ENCODE measurements around the gene FBLN1. TPM values are rescaled to one million over a fixed set of nuclear protein-coding genes. Genes with fewer than 3 reads are reported as not detected.

Gene FBLN1
- total RNA-seq, 2 experiments from 2014 or later: not detected

GRCh38 chr22:45499746-45500145 lies 2.9 kb upstream of the FBLN1 start:
- ChIA-PET CTCF (interaction anchor here (0.6 kb wide), 1 partner anchor 1488 kb away, joined by 3 read pairs; no protein-coding TSS in a partner anchor), POLR2A (no interaction called here)
- H3K4me1 Mint-ChIP-seq: peaks cover 5% of the 10 kb centered on the region
- H3K27ac Mint-ChIP-seq: no peak overlapping the region
- peaks cover 23% of the 10 kb centered on the region for H3K27me3 Mint-ChIP-seq
- no peak for DNase-seq
- H3K9me3 Mint-ChIP-seq: no peaks in the 10 kb centered on the region
- H3K36me3 Mint-ChIP-seq (ENCODE audit: low read depth): no peaks in the 10 kb centered on the region
- H3K4me3 Mint-ChIP-seq: no peak overlapping the region

GRCh38 chr22:45503050-45503815 lies 550 bp downstream of the FBLN1 start:
- Mint-ChIP-seq H3K4me3 (no peak overlapping the region), H3K36me3 (ENCODE audit: low read depth) (no peaks in the 10 kb centered on the region), H3K27me3 (peaks cover 30% of the 10 kb centered on the region), H3K4me1 (peaks cover 2% of the 10 kb centered on the region), H3K27ac (no peak overlapping the region), H3K9me3 (no peaks in the 10 kb centered on the region)
- ChIA-PET CTCF (interaction anchor here (0.7 kb wide), 1 partner anchor 42 kb away, joined by 3 read pairs; no protein-coding TSS in a partner anchor), POLR2A (no interaction called here)
- DNase-seq: no peak

- peaks cover 2% of the 10 kb centered on the region for H3K4me1 Mint-ChIP-seq
- CTCF ChIA-PET: interaction anchor here (0.7 kb wide), 1 partner anchor 43 kb away, joined by 3 read pairs; no protein-coding TSS in a partner anchor
- no peak for DNase-seq
- no peaks in the 10 kb centered on the region for H3K9me3 Mint-ChIP-seq
- no peak overlapping the region for H3K27ac Mint-ChIP-seq
- POLR2A ChIA-PET: no interaction called here
- H3K4me3 Mint-ChIP-seq: no peak overlapping the region
- peaks cover 30% of the 10 kb centered on the region for H3K27me3 Mint-ChIP-seq
- no peaks in the 10 kb centered on the region for H3K36me3 Mint-ChIP-seq (ENCODE audit: low read depth)
These were observed 1.2 kb downstream of the FBLN1 start for GRCh38 chr22:45503816-45504372.

GRCh38 chr22:45504373-45505341 lies 2.0 kb downstream of the FBLN1 start:
- Mint-ChIP-seq H3K36me3 (ENCODE audit: low read depth) (no peaks in the 10 kb centered on the region), H3K9me3 (no peaks in the 10 kb centered on the region), H3K27ac (no peak overlapping the region), H3K27me3 (peaks cover 30% of the 10 kb centered on the region), H3K4me3 (no peak overlapping the region), H3K4me1 (peaks cover 2% of the 10 kb centered on the region)
- no peak for DNase-seq
- CTCF ChIA-PET: interaction anchor here (0.7 kb wide), 1 partner anchor 43 kb away, joined by 3 read pairs; no protein-coding TSS in a partner anchor
- POLR2A ChIA-PET: no interaction called here

- Mint-ChIP-seq H3K9me3 (no peaks in the 10 kb centered on the region), H3K4me1 (peaks cover 2% of the 10 kb centered on the region), H3K36me3 (ENCODE audit: low read depth) (no peaks in the 10 kb centered on the region), H3K27ac (no peak overlapping the region), H3K4me3 (no peak overlapping the region), H3K27me3 (peaks cover 23% of the 10 kb centered on the region)
- CTCF ChIA-PET: no interaction called here
- POLR2A ChIA-PET: no interaction called here
- DNase-seq: no peak
These were observed 3.5 kb downstream of the FBLN1 start for GRCh38 chr22:45505991-45506747.

GRCh38 chr22:45506816-45507360 lies 4.2 kb downstream of the FBLN1 start:
- POLR2A ChIA-PET: no interaction called here
- Mint-ChIP-seq H3K27me3 (peaks cover 19% of the 10 kb centered on the region), H3K9me3 (no peaks in the 10 kb centered on the region), H3K27ac (no peak overlapping the region), H3K36me3 (ENCODE audit: low read depth) (no peaks in the 10 kb centered on the region), H3K4me3 (no peak overlapping the region), H3K4me1 (peaks cover 2% of the 10 kb centered on the region)
- no peak for DNase-seq
- CTCF ChIA-PET: no interaction called here

- DNase-seq: no peak
- Mint-ChIP-seq H3K36me3 (ENCODE audit: low read depth) (no peaks in the 10 kb centered on the region), H3K4me1 (peaks cover 2% of the 10 kb centered on the region), H3K27ac (no peak overlapping the region), H3K4me3 (no peak overlapping the region), H3K27me3 (peaks cover 17% of the 10 kb centered on the region), H3K9me3 (no peaks in the 10 kb centered on the region)
- ChIA-PET POLR2A (no interaction called here), CTCF (no interaction called here)
These were observed 5.1 kb downstream of the FBLN1 start for GRCh38 chr22:45507798-45508197.

- H3K27me3 Mint-ChIP-seq: peaks cover 14% of the 10 kb centered on the region
- H3K4me1 Mint-ChIP-seq: no peaks in the 10 kb centered on the region
- H3K4me3 Mint-ChIP-seq: no peak overlapping the region
- ChIA-PET CTCF (no interaction called here), POLR2A (no interaction called here)
- DNase-seq: no peak
- H3K36me3 Mint-ChIP-seq (ENCODE audit: low read depth): no peaks in the 10 kb centered on the region
- H3K9me3 Mint-ChIP-seq: no peaks in the 10 kb centered on the region
- H3K27ac Mint-ChIP-seq: no peak overlapping the region
These were observed 6.1 kb downstream of the FBLN1 start for GRCh38 chr22:45508814-45509213.

- CTCF ChIA-PET: no interaction called here
- POLR2A ChIA-PET: interaction anchor here (0.6 kb wide), 1 partner anchor 99 kb away, joined by 3 read pairs; no protein-coding TSS in a partner anchor
- Mint-ChIP-seq H3K4me1 (no peaks in the 10 kb centered on the region), H3K27me3 (no peaks in the 10 kb centered on the region), H3K27ac (no peak overlapping the region), H3K36me3 (ENCODE audit: low read depth) (no peaks in the 10 kb centered on the region), H3K9me3 (no peaks in the 10 kb centered on the region), H3K4me3 (no peak overlapping the region)
- DNase-seq: no peak
These were observed 7.9 kb downstream of the FBLN1 start for GRCh38 chr22:45510376-45511232.

GRCh38 chr22:45511847-45512261 lies 9.2 kb downstream of the FBLN1 start:
- H3K4me1 Mint-ChIP-seq: no peaks in the 10 kb centered on the region

GRCh38 chr22:45512363-45512762 lies 9.7 kb downstream of the FBLN1 start:
- Mint-ChIP-seq H3K9me3 (no peaks in the 10 kb centered on the region), H3K4me1 (no peaks in the 10 kb centered on the region), H3K36me3 (ENCODE audit: low read depth) (no peaks in the 10 kb centered on the region), H3K4me3 (no peak overlapping the region), H3K27ac (no peak overlapping the region), H3K27me3 (no peaks in the 10 kb centered on the region)
- DNase-seq: no peak
- ChIA-PET POLR2A (no interaction called here), CTCF (no interaction called here)

More at GRCh38 chr22:45511847-45512261, 9.2 kb downstream of the FBLN1 start:
- CTCF ChIA-PET: no interaction called here
- no peak for DNase-seq
- H3K9me3 Mint-ChIP-seq: no peaks in the 10 kb centered on the region
- H3K27me3 Mint-ChIP-seq: no peaks in the 10 kb centered on the region
- no peak overlapping the region for H3K27ac Mint-ChIP-seq
- no peak overlapping the region for H3K4me3 Mint-ChIP-seq
- POLR2A ChIA-PET: no interaction called here
- H3K36me3 Mint-ChIP-seq (ENCODE audit: low read depth): no peaks in the 10 kb centered on the region
